GM12878 (cell line): ENCODE results near the gene HNF4A.

Source experiments
- CTCF ChIP-seq, 3 experiments: IDR thresholded peaks in 2 of 3; conservative IDR thresholded peaks in 1 of 3; 2 replicates each; pipeline ENCODE4 v1.5.1; 2011; ENCODE audit warnings: low read depth in 3 of 3, low read length in 3 of 3, mild to moderate bottlenecking in 3 of 3, control low read depth in 2 of 3, moderate library complexity in 2 of 3, inconsistent platforms in 1 of 3, mixed read lengths in 1 of 3; ENCODE audit not compliant: control insufficient read depth in 2 of 3, insufficient read depth in 1 of 3; ENCODE audit errors: extremely low read depth in 1 of 3
- HDAC6 ChIP-seq: fragments of 200-600 bp; sonication (generic); IDR thresholded peaks from one replicate; pipeline ENCODE4 v1.8.0; 2017; ENCODE audit warnings: antibody characterized with exemption; ENCODE audit not compliant: unreplicated experiment
- MXI1 ChIP-seq: fragments of 150-350 bp; IDR thresholded peaks from 2 replicates; pipeline ENCODE4 v1.6.1; 2011; ENCODE audit warnings: low read depth, mild to moderate bottlenecking, inconsistent platforms, low read length, improper control_type of control experiment
- NFYA ChIP-seq: IDR thresholded peaks from 2 replicates; pipeline ENCODE4 v1.6.1; 2011; ENCODE audit warnings: low read depth, mild to moderate bottlenecking, low read length, improper control_type of control experiment, borderline replicate concordance
- POLR2A ChIP-seq: IDR thresholded peaks from 2 replicates; pipeline ENCODE4 v1.6.1; 2011; ENCODE audit warnings: low read depth, mild to moderate bottlenecking, low read length
- ZNF274 ChIP-seq: IDR thresholded peaks from one replicate; pipeline ENCODE4 v1.8.0; 2011; ENCODE audit not compliant: insufficient read length, insufficient read depth

GRCh38 chr20:44396369-44397130 is 41.1 kb downstream of the HNF4A start:
- no peak for TF ChIP-seq HDAC6
- TF ChIP-seq CTCF (IDR thresholded peaks at IDR 0.05 in 2 of 3, conservative IDR thresholded peaks at IDR 0.05 in 1 of 3; ENCODE audit: control insufficient read depth in 2 of 3, extremely low read depth in 1 of 3, insufficient read depth in 1 of 3, low read depth in 3 of 3, low read length in 3 of 3) = no peak
- TF ChIP-seq MXI1 = no peak
- TF ChIP-seq ZNF274 = no peak
- no peak for TF ChIP-seq POLR2A
- no peak for TF ChIP-seq NFYA
